HG03457 (cell line): ENCODE results near the gene PGAP3.
"Not testable (repeated sequence)": the region's sequence is repeated elsewhere in the genome, so short reads cannot be mapped to it uniquely, and the experiment has no call there.

ENCODE experiments used
- ATAC-seq: cut with Tn5 transposase; IDR thresholded peaks from one replicate; pipeline ENCODE4 v1.9.1; 2021; ENCODE audit warnings: moderate number of reproducible peaks; ENCODE audit not compliant: unreplicated experiment

PGAP3 gene

DNA sequence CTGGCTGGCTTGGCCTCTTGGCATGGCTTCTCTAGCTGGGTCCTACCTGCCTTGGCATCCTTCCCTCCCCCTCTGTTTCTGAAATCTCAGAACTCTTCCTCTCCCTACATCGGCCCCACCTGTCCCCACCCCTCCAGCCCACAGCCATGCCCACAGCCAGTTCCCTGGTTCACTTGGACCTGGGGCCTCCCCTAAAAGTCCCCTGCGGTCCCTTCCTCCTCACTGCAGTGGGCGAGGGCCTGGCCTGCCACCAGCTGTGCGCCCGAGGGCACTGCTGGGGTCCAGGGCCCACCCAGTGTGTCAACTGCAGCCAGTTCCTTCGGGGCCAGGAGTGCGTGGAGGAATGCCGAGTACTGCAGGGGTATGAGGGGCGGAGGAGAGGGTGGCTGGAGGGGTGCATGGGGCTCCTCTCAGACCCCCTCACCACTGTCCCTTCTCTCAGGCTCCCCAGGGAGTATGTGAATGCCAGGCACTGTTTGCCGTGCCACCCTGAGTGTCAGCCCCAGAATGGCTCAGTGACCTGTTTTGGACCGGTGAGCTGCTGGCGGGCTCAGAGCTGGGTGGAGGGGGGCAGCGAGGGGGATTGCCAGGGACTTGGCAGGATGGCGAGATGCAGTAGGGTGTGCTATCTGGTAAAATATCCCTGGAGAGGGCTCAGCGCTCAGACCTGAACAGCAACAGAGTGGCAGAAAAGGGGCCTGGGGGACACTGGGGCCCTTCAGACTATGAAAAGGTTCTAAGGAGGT, 28.4 kb upstream of the PGAP3 start:
- ATAC-seq = no peak

DNA sequence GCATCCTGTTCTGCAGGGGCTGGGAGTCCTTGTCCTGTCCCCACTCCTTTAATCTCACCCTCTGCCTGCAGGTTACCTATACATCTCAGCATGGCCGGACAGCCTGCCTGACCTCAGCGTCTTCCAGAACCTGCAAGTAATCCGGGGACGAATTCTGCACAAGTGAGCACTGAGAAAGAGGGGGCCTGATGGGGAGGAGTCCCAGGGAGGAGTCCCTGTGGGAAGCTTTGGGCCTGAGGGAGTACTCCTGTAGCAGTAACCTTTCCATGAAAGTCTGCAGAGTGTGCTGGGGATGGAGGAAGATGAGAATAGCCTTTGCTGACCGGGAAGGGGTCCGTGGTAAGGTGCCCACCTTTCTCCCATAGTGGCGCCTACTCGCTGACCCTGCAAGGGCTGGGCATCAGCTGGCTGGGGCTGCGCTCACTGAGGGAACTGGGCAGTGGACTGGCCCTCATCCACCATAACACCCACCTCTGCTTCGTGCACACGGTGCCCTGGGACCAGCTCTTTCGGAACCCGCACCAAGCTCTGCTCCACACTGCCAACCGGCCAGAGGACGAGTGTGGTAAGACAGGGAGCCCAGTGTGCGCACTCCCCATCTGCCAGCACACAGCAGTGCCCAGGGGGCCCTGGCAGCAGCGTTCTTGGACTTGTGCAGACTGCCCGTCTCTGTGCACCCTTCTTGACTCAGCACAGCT, 27.7 kb upstream of the PGAP3 start:
- no peak for ATAC-seq

DNA sequence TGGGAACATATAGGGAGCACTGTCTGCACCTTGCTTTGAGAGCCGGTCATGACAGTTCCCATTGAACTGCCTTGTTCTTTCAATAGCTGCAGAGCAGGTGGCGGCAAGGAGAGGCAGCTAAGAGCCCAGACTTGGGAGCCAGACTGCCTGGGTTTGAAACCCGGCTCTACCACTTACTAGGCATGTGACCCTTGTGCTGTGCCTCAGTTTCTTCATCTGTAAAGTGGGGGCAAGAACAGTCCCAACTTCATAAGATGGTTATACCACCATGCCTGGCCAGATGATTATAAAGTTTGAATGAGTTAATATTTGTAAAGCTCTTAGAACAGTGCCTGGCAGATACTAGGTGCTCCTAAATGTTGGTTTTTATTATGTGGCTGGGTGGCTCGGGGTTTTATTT, 26.4 kb upstream of the PGAP3 start:
- ATAC-seq = no peak

DNA sequence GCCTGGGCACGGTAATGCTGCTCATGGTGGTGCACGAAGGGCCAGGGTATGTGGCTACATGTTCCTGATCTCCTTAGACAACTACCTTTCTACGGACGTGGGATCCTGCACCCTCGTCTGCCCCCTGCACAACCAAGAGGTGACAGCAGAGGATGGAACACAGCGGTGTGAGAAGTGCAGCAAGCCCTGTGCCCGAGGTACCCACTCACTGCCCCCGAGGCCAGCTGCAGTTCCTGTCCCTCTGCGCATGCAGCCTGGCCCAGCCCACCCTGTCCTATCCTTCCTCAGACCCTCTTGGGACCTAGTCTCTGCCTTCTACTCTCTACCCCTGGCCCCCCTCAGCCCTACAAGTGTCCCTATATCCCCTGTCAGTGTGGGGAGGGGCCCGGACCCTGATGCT, 24.0 kb upstream of the PGAP3 start:
- ATAC-seq = no peak

DNA sequence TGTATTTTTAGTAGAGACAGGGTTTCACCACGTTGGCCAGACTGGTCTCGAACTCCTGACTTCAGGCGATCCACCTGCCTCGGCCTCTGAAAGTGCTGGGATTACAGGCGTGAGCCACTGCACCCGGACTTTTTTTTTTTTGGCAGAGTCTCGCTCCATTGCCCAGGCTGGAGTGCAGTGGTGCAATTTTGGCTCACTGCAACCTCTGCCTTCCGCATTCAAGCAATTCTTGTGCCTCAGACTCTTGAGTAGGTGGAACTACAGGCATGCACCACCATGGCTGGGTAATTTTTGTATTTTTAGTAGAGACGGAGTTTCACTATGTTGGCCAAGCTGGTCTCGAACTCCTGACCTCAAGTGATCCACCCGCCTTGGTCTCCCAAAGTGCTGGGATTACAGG, 23.2 kb upstream of the PGAP3 start:
- not testable (repeated sequence) for ATAC-seq

DNA sequence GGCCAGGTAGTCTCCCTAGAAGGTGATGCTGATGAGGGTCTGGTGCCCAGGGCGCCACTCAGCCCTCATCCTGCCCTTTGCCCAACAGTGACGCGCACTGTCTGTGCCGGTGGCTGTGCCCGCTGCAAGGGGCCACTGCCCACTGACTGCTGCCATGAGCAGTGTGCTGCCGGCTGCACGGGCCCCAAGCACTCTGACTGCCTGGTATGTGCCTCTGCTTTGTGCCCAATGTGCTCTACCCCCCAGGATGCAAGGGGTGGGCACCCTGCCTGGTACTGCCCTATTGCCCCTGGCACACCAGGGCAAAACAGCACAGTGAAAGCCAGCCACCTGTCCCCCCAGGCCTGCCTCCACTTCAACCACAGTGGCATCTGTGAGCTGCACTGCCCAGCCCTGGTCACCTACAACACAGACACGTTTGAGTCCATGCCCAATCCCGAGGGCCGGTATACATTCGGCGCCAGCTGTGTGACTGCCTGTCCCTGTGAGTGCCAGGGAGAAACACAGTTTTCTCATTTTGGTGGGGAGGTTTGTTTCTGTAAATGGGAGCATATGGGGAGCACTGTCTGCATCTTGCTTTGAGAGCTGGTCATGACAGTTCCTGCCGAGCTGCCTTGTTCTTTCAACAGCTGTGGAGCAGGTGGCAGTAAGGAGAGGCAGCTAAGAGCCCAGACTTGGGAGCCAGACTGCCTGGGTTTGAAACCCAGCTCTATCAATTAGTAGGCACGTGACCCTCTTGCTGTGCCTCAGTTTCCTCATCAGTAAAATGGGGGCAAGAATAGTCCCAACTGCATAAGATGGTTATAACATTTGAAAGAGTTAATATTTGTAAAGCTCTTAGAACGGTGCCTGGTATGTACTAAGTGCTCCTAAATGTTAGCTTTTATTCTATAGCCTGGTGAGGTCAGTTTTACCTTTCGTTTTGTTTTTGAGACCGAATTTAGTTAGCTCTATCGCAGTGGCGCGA, 22.4 kb upstream of the PGAP3 start:
- no peak for ATAC-seq

DNA sequence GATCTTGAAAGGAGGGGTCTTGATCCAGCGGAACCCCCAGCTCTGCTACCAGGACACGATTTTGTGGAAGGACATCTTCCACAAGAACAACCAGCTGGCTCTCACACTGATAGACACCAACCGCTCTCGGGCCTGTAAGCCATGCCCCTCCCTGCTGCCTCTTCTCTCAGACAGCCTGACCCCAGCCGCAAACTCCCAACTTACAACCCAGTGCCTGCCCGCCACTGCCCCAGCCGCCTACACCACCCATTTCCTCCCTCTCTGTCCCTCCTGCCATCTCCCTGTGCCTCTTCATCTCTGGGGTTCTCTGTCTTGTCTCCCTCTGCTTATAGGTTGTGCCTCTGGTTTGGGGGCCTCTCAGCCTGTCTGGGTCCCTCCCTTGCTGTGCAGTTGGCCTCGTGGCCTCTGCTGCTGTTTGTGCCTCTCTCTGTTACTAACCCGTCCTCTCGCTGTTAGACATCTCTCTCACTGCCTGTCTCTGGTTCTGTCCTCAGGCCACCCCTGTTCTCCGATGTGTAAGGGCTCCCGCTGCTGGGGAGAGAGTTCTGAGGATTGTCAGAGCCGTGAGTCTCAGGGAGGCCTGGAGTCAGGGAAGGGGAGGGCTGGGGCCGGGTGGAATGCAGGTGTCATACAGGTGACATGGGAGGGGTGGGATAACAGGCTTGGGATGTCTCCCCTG, 21.6 kb upstream of the PGAP3 start:
- no peak for ATAC-seq

DNA sequence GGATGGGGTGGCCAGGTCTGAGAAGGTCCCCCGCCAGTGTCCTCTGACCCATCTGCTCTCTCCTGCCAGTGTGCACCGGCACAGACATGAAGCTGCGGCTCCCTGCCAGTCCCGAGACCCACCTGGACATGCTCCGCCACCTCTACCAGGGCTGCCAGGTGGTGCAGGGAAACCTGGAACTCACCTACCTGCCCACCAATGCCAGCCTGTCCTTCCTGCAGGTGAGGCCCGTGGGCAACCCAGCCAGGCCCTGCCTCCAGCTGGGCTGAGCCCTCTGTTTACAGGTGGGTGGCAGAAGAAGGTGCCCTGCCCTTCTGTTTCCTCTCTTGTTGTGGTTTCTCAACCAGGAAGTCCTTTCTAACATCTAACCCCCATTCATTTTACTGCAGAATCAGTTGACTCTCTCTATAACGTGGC, 19.1 kb upstream of the PGAP3 start:
- no peak for ATAC-seq

DNA sequence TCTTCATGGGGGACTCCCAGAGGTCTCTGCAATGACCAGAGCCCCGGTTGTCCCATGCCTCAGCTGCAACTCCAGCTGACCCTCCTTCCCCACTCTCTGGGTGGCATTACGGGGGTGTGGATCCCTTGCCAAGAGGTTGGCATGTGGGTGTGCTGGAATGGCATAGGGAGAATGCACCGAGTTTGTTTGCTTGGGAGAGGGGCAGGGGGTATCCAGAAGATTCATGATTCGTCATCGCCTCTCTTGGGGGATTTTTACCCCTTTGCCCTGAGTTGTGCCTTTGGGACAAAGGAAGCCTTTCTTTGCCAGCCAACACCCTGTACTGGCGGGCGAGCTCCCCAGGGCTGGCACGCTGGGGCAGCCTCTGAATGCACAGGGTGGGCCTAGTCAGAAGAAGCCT, 18.5 kb upstream of the PGAP3 start:
- ATAC-seq = no peak

DNA sequence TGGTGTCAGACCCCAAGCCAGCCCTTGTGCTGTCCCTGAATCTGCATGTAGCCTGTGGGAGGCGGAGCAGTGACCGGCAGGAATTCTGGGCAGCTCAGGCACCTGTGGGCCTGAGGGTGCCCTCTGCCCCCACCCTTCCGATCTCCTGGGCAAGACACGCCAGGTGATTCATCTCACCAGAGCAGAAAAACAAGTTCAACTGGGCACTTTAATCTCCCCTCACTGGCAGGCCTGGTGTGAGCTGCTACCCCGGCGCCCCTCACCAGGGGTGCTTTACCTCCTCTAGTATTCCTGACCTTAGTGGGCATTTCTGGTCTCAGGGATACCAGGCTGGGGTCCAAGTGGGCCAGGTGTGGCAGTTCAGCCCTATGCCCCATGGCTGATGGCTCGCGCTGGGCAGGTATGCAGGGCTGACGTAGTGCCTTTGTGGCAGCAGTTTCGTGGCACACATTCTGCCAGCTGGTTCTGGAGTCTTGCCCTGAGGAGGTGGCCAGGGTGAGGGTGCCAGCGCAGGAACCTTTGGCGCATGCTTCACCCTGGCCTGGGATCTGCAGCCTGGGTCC, 18.0 kb upstream of the PGAP3 start:
- ATAC-seq = no peak

DNA sequence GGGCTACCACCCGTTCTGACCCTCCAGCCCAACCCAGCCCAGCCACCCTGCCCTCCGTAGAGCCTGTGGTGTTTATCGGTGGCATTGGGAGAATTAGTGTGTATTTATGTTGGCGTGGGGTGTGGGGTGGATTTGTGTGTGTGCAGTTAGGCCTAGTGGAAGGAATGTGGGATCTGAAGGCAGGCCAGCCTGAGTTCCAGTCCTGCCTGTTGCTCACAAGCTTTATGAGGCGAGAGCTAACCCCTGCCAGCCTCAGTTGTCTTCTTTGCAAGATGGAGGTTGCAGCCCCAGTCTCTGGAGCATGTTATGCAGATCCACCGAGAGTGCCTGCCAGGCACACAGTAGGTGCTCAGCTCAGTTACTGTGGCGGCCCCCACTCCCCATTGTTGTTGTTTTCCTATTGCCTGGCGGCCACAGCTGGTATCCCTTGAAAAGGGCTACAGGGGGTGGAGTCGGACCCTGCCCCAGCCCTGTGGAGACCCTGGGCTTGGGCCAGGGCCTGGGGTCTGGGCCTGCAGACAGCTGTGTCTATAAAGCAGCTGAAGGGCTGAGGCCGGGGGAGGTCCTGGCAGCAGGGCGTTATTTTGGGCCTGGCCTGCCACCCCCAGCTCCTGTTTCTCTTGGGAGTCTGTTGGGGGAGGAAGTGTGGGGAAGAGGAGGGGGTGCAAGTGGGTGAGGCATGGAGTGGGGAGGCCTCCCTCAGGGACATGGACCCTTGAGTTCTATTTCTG, 17.1 kb upstream of the PGAP3 start:
- ATAC-seq = no peak

DNA sequence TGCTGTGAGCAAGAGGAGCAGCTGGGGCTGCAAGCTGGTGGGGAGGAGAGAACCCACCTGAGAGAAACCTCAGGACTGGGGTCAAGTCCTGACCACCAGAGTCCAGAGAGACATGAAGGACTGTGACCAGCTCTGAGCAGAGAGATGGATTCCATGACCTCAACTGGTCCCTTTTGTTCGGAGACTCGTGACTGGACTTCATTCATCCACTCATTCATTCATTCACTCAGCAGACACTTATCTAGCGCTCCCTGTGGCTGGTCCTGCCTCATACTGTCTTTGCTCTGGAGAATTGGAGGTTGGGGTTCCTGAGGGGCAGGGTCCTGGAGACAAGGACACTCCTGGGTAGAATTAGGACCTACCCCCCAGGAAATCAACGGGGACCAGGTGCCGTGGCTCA, 16.1 kb upstream of the PGAP3 start:
- ATAC-seq = no peak

DNA sequence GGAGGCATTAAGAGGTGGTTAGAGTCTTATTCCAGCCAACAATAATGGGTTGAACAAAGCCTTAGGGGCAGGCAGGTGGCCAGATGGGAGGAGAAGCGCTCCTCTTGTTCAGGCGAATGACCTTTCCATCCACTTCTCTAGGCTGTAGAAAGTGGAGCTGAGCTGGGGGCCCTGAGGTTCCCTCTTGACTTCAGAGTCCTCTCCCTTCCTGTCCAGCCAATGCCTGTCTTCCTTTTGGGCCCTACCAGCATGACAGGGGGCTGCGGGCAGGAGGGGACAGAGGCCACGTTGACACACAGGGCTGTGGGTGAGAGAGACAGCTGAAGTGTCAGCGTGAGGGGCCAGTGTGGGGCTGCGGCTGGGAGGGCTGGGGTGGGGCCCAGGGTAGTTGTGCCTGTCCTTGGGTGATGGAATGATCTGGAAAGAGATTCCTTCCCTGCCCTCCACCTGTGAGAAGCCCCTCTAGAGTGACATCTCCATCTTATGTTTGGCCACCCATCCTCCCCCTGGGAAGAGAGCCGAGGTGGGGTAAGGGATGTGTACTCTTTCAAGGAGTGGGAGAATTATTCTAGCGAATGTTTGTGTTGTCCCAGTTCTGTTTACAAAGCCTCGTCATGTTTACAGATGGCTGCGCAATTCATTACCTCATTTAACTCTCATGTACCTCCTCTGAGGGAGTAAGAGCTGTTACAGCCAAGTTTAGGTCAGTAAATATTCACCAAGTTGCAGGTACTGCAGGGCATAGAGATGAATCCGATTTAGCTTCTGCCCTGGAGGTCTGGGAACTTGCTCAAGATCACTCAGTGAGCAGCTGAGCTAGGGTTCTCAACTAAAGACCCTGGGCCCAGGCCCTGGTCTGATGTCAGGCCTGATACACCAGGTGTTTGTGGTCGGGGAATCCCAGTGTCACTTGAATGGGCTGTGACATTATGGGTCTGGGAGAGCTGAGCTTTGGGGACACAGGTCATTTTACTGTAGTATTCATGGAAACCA, 15.3 kb upstream of the PGAP3 start:
- ATAC-seq = no peak

DNA sequence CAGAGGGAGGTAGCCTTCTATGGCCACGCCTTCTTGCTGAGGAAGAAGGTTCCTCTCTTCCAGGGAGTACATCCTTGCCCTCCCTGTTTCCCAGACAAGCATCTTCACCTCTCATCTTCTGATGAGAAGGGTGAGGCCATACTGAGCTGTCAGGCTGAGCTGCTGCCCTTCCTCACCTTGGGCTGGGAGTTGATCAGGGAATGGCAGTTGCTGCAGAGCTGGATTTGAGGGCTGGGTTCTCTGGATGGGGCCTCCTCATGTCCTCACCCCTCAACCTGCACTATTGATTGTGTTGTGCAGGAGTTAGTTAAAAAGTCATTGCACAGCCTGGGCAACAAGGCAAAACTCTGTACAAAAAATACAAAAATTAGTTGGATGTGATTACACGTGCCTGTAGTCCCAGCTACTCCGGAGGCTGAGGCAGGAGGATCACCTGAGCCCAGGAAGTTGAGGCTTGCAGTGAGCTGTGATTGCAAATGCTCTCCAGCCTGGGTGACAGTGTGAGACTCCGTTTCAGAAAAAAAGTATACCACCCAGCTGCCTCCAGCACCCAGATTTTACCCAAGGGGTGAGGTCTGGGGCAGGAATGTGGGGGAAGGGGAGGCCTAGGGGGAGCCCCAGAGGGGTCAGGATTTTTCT, 14.0 kb upstream of the PGAP3 start:
- ATAC-seq = no peak

DNA sequence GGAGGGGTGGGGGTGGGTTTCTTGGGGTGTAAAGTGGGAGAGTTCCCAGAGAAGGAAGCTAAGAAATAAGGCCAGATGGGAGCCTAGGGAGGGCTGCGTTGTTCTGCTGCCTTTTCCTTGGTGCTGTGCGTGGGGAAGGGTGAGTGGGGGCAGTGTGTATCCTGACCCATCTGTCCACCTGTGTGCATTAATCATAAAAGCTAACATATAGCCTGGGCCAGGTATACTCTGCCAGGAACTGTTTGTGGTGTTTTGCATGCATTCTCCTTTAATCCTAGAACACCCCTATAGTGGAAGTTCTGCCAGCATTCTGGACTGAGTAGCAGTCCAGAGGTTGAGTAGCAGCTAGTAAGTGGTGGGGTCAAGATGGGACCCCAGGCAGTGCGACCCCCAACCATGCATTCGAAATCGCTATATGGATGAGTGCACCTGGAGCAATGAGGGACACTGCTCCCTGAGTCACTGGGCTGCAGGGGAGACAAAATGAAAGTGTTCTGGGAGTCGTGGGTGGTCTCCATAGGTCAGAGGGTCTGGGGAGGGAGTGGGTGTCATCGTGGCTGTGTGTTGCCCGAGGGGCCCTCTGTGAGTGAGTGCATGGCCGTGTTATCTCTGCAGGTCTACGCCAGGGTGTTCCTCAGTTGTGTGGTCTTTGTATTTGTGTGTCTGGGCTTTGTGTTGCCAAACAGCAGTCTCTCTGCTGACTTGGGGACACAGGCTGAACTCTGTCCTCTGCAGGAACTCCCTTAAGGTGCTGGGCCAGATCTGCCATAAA, 13.3 kb upstream of the PGAP3 start:
- ATAC-seq = no peak

DNA sequence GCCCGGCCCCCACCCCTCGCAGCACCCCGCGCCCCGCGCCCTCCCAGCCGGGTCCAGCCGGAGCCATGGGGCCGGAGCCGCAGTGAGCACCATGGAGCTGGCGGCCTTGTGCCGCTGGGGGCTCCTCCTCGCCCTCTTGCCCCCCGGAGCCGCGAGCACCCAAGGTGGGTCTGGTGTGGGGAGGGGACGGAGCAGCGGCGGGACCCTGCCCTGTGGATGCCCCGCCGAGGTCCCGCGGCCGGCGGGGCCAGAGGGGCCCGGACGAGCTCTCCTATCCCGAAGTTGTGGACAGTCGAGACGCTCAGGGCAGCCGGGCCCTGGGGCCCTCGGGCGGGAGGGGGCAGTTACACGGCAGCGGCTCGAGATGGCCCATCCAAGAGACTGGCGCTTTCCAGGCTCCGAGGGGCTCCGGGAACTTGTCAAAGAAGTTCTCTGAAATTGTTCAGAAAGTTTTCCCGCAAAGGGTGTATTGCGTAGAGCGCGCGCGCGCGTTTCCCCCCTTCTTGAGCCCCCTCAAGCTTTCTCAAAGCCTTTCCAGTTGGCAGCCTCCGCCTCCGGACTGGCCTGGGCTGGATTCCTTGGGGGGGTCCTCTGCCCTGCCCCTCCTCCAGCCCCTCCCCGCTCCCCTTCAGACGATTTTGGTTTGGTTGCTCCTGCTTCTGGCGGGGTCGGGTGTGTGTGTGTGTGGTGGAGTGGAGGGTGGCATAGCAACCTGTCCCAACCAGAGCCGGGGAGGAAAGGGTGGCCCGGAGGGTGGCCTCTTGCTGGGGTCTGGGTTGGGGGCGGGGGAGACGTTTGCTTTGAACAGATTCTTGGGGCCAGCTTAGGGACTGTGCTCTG, 12.5 kb upstream of the PGAP3 start:
- ATAC-seq = no peak

DNA sequence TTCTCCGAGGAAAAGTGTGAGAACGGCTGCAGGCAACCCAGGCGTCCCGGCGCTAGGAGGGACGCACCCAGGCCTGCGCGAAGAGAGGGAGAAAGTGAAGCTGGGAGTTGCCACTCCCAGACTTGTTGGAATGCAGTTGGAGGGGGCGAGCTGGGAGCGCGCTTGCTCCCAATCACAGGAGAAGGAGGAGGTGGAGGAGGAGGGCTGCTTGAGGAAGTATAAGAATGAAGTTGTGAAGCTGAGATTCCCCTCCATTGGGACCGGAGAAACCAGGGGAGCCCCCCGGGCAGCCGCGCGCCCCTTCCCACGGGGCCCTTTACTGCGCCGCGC, 11.9 kb upstream of the PGAP3 start, which contains the start of gene ERBB2:
ERBB2 (plus strand) TSS at position 247 of the 330 bp plus-strand sequence. CDS start 175 bp downstream, outside the sequence.
- no peak for ATAC-seq
